Astrocyte of the hippocampus (primary cell): ENCODE data around the gene NSG1.
A peak's percentile ranks its signal among the peaks of the same experiment; 100 is the strongest.
"Not testable (repeated sequence)": the region's sequence is repeated elsewhere in the genome, so short reads cannot be mapped to it uniquely, and the experiment has no call there.

Source experiments
- DNase-seq: peaks from one replicate; pipeline ENCODE4 v3.0.0; 2011; ENCODE audit warnings: low read depth, low spot score

The NSG1 gene

GRCh38 chr4:4432341-4433125 lies 45.6 kb downstream of the NSG1 start:
- DNase-seq, result no peak

DNA sequence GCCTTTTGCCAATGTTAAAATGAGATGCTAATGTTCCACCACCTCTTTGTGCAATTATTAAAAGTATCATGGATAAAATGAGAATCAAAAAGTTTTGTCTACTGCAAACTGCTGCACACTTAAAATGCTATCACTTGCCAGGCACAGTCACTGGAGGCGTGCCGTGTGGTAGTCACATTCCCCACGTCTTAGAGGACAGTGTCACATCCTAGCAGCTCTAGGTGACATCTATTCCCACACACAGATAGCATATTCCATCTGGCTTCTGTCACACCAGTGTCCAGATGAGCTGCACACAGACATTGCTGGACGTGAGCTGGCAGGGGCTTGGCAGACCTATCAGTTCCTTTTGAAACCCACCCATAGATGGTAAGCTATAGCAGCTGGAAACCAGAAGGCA lies 47.0 kb downstream of the NSG1 start:
- no peak for DNase-seq

- no peak for DNase-seq
These were observed 49.4 kb downstream of the NSG1 start for GRCh38 chr4:4436244-4436823.

DNA sequence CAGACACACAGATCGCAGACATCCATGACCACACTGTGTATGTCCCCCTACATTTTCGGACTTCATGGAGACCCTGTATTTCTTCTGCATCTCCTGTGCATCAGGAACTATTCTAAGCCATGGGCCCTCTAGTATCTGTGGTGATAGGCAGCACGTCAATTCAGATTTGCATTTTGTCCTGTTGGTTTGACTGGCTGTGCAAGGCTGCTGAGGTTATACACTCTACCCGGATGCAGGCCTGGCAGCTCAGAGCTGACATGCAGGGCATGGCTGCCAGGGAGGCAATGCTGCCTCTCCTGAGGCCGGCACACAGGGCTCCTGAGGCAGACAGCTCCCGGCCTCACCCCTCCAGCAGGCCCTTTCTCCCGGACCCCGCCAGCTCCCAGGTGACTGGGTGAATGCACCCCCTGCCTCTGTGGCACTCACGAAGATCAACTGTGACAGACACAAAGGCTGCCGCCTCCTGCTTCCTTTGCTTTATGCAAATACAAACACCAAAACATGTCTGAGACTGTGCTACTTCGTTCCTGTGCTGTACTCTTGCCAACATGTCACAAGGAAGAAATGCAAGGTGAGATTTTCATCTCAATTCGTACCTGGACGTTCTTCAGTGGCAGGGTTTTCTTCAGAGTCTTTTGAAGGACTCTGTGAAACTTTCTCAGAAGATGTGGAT lies 51.0 kb downstream of the NSG1 start:
- DNase-seq, result no peak

- no peak for DNase-seq
These were observed 52.0 kb downstream of the NSG1 start for GRCh38 chr4:4438891-4439290.

DNA sequence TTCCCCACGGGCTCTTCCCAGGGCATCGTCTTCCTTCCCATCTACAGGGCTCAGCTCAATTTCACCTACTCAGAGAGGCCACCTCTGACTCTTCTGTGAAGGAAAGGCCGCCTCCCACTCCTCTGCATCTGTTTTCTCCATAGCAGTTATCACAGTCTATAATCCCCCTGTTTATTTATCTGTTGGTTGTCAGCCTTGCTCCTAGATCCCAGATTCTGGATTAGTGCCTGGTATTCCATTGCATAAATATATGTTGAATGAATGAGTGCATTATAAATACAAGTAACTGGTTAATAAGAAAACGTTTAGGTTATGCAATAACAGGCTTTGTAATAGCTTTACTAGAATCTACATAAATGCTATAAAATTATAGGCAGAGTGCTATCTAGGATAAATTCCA lies 52.9 kb downstream of the NSG1 start:
- DNase-seq, result no peak

GRCh38 chr4:4440333-4441061 lies 53.6 kb downstream of the NSG1 start:
- no peak for DNase-seq

DNA sequence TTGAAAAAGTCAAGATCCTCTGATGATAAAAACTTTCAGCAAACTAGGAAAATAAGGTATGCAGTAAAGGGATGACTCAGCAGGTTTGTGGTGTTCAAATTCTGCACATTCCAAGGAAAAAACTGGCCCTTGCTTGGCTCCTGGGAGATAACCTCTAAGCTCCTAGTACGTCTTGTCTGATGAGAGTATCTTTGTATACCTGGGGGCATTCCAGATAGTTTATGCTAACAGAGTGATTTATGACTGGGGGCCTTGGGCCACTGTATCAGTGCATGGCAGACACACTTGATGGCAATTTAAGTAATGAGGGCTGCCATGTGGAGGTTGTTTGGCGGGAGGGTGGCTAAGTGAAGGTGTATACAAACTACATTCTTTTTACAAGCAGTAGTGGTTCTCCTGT lies 56.9 kb downstream of the NSG1 start:
- DNase-seq, result peak; percentile 81

- DNase-seq, result no peak
These were observed 59.5 kb downstream of the NSG1 start for GRCh38 chr4:4446434-4446833.

GRCh38 chr4:4455210-4455865 lies 68.4 kb downstream of the NSG1 start:
- DNase-seq, result no peak

DNA sequence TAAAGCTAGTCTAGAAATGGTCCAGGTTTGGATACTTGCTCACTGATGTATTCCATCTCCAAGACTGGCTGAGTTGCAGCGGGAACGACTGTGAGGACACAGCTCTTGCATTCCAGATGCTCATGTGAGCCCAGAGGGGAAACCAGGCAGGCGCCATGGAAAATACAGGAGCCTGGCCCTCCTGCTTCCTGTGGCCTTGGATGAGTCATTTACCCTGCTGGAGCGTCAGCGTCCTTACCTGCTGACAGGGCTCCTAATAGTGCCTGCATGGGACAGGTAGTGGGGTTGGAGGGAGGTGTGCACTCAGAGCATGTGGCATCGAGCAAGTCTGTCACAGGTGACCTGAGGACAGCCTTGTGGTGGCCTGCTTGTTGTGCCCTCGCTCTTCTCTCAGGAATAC lies 69.4 kb downstream of the NSG1 start:
- DNase-seq, result no peak

DNA sequence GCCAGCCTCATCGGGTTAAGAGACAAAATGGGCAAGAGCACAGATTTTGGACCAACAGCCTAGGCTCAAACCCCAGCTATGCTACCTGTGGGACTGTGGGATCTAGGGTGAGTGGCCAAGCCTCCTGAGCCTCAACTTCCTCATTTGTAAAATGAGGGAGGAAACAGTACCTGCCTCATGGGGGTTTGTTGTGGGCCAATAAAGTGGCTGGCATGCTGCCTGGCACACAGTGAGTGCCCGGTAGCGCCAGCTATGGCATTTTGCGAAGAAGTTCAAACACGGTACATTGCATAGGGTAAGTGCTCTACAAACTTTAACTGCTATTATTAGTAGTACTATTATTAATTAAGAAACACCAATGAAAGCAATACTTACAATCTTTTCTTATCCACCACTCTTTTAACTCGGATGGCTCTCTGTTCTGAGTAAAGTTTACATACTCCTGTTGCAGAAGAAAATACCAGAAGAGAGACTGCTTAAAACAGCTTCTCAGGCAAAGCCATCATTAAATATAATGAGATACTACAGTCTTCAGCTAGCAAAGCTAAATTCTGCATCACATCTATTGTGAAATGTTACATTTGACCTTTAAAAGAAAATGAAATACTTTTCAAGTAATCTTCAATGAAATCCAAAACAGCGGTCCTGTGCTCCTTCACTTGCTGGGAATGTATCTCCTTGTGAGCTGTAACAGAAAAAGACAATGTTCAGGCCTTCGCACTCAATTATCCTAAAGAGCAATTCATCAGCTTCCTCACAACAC lies 70.1 kb downstream of the NSG1 start:
- DNase-seq, result no peak

GRCh38 chr4:4457803-4458553 lies 71.1 kb downstream of the NSG1 start:
- peak; percentile 81 for DNase-seq

DNA sequence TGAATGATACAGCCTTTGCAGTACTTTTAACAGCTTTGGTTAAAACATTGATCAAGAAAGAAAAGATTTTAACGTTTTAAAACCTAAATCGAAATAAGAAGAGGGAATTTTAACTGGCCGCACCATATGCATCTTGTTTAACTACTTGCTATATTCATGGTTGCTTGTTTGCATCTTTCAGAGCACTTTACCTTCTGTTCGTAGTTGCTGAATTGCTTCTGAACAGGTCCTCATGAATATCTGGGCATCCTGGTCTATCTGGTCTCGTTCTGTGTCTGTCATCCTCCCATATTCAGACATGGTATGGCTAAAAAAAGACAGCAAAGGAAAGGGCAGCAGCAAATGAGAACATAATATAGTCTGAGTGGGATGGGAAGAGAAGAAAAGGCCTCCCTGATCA lies 72.3 kb downstream of the NSG1 start:
- no peak for DNase-seq

DNA sequence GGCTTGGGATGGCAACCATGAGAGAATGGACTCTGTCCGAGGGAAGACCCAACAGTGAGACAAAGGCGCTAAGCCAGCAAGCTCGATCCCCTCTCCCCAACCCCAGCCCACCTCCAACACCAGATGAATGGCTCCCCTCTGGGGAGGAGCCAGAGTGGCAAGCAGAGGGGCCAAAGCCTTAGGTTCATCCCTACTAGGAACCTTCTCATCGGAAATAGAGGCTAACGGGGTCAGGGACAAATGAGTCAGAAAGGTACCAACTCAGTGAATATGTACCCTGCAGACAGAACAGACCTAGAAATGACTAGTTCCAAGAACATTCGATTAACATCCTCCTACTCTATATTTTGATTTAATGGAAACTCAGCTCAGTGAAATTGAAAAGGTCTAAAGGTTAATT lies 73.9 kb downstream of the NSG1 start:
- no peak for DNase-seq

DNA sequence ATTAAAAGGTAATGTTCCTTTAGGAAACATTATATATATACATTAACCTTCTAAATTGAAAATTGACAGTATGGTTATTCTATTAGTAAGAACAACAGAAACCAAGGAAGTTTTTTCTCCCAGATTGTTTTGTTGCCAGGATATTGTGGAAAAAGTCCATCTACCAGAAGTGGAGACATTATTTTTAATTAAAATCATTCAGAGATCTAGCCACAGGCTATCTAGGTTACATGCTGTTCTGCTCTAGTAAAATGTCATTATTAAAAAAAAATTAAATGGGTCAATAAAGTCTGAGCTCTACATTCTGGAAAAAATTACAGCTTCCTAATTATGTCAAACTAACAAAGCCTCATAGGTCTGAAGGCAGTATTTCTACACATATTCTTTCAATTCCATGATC lies 74.3 kb downstream of the NSG1 start:
- no peak for DNase-seq

GRCh38 chr4:4461850-4462249 lies 74.9 kb downstream of the NSG1 start:
- DNase-seq, result no peak

DNA sequence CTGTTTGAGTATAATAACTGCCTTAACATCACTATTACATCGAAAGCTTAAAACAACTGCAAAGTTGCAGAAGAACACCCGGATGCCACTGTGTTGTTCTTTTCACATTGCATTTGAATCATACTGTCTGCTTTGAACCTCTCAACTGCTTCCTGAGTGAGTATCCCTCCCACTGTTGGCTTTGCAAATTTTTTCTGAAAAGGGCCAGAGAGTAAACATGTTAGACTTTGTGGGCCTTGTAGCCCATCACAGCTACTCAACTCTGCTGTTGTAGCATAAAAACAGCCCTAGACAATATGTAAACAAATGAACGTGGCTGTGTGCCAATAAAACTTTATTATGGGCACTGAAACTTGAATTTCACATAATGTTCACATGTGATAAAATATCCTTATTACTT lies 76.1 kb downstream of the NSG1 start:
- DNase-seq, result no peak

DNA sequence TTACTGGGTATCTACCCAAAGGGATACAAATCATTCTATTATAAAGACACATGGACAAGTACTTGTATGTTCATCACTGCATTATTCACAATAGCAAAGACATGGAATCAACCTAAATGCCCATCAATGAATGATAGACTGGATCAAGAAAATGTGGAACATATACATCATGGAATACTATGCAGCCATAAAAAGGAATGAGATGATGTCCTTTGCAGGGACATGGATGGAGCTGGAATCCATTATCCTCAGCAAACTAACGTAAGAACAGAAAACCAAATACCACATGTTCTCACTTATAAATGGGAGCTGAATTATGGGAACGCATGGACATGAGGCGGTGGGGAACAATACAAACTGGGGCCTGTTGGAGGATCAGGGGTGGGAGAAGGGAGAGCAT lies 78.3 kb downstream of the NSG1 start:
- DNase-seq, result not testable (repeated sequence)
